Femur (tissue), 1 donor: Measurements from ENCODE around the gene SLC29A2.

Experiments used
- DNase-seq: peaks from one replicate; pipeline ENCODE4 v3.0.0-alpha.2; 2017

SLC29A2 gene

DNA sequence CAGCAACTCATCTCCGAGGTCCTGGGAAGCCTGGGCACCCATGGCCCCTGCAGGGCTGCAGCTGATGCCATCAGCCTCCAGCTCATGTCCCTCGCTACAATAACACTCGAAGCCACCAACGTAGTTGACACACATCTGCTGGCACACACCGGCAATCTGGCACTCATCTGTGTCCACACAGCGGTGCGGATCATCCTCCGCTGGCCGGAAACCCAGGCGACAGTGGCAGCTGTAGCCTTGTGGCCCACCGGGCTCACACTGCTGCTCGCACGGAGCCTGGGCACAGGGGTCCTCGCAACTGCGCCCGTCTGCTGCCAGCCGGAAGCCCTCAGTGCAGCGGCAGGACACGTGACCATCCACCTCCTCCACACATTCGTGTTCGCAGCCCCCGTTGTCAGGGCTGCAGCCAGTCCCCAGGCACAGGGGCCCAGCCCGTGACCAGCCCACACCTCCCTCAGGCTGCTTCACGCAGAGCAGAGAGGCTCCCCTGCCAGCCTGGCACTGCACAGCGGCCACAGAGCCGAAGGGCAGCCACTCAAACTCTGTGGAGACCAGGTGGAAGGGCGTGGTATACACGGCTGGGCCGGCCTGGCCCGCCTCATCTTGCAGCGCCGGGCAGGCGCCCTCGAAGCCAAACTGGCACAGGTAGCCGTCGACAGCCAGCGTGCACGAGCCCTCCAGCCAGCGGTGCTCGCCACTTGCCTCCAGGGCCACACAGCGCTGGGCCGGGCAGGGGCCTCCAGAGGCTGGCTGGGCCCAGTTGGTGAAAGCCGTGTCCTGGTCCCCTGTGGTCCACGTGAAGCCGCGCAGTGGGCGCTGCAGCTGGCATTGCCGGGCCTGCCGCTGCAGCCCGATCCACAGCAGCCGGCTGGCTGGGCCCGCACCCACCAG lies 55.4 kb downstream of the SLC29A2 start:
- no peak for DNase-seq

DNA sequence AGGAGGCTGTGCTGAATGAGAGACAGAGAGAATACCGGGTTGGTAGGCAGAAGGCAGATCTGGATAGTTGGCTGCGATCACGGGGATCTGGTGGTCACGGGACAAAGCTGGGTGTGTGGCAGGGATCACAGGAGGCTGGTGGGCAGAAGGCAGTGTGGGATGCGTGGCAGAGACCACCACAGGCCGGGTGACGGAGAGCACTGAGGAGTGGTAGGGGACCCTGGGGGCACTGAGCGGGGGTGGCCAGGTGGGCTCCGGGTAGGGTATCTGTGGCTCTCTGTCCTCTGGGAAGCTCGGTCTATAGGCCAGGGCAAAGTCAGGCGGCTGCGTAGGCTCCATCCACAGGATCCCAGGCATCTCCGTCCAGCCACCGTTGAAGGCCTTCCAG lies 56.1 kb downstream of the SLC29A2 start:
- no peak for DNase-seq

DNA sequence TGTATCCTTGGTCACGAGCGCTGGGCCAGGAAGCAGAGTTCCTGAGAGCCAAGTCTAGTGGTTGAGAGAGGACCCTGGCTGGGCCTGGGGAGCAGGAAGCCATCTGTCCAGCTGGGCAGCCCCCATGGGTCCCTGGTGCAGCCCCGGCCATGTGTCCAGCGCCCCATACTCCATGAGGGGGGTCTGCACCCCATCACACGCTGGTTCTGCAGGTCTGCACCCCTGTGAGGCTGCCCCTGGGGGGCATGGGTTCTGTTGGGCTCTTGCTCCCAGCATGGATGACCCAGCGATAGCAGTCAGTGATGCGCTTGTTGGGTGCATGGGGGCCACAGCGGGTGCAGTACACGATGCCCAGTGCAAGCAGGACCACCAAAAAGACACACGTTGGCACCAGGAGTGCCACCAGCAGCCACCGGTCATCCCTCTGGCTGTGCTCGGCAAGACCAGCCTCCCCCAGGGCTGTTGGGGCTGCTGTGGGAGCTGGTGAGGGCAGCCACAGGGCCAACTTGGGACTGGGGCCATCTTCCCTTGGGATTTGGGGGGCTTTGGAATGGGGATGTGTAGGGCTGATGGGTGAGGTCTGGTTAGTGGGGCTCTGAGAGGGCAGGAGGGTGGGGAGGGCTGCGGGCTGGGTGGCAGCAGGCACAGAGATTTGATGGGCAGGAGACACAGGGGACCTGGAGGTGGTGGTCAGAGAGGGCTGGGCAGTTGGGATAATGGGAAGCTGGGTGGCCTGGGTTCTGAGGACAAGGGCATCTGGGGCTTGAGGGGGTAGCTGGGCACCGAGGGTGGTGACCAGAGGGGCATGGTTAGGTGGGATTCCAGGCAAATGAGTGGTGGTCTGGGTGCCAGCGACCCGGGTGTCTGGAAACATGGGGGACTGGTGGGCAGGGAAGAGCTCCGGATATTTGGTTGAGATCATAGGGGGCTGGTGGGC lies 56.7 kb downstream of the SLC29A2 start:
- DNase-seq, result no peak

DNA sequence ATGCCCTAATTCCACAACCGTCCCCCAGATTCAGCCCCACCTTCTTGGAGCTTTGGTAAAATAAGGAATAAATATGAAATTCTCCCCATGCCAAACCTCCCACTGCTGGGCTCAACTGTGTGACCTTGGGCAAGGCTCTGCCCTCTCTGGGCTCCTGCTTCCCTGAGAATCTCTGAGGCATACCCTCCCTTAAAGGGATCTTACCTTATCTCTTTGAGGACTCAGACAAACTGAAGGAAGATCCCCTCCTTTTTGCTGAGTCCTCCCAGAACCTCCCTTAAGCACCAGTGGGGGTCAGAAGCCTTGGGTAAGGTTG lies 57.4 kb downstream of the SLC29A2 start:
- DNase-seq, result no peak

DNA sequence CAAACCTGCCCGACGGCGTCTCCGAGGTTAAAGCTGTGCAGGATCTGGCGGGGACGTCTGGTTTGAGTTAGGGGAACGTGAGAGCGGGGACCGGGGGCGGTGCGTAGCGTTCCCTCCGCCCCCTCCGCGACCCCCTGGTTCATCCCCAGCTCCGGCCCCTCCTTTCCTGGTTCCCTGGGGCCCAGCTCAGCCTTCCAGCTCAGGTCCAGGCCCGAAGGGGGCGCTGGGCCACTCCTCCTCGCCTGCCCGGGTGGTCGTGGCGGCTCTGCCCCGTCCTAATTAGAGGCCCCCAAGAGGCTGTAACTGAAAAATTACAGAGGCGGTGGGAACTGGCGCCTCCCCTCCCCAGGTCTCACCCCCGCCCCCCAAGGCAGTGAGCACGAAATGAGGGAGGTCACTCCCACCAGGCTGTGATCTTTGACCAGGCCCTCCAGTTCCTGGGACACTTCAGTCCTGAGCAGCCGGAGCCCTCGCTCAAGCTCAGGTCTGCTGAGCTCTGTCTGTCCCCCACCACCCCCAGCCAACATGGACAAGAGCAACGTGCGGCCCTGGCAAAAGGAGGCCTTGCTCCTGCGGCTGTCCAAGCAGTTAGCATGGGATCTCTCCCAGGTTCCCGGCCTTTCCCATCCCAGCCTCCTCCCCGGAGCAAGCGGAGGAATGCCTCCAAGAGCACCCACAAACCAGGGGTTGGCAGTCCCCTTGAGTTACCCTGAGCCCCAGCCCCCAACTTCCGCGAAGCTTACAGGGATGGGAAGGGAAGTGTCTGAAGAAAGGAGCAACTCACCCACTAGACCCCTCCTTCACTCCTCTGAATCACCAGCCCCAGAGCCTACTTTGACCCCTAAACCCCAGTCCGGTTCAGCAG lies 58.0 kb downstream of the SLC29A2 start:
- peak; percentile 87 for DNase-seq

DNA sequence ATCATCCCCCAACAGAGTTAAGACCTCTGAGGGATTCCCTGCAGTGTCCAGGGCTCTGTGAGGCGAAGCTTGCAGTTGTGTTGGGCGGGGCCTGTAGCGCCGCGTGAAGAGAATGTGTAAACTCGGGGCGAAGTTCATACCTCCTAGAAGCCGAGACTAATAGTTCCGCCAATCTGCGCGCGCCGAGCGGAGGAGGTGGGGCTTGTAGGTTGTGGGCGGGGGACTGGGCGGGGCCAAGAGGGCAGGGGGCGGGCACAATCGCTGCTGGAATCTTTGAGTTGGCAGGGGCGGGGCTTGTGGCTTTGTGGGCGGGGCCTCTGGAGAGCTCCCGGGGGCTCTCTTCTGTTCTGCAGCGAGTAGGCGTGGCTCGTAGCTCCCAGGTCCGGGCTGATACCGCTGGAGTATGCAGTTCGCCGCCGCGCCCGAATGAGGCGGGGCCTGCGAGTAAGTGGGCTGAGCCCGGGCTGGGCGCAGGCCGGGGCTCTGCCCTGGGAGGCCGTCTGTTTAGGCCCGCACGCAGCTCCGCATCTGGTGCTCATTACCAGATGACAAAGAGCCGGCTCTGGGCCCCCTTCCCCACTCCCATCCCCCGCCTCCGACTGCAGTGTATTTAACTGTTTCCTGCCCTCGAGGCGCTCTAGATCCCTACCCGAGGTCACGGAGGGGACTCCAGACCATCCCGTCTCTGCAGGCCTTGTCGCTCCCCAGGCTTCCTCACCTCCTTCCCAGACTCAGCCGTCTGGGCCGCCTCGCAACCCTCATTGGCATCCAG lies 58.8 kb downstream of the SLC29A2 start:
- DNase-seq, result peak; percentile 99
